Measurements from ENCODE around the gene RAD18.
A peak's percentile ranks its signal among the peaks of the same experiment; 100 is the strongest.

The RAD18 gene

DNA sequence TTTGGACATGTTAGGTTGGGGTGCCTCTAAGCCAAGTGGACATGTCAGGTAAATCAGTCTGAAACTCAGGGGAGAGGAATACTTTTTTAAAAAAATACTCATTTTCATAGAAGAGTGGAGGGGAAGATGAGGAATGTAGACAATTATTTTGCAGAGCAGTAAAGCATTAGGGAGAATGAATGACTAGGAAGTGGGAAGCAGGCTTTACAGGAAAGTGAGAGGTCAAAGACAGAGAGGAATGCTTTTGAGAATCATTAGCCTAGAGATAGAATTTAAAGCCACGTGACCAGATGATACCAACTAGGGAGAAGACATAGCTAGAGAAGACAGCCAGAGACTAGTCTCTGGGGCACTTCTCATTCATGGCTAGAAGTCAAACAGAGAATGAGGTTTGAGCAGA, 91.0 kb downstream of the RAD18 start:
- H3K36me3 Mint-ChIP-seq (ENCODE audit: low read depth) = peaks cover 8% of the 10 kb centered on the region
- H3K9me3 Mint-ChIP-seq = no peaks in the 10 kb centered on the region
- TF ChIP-seq, protein P1, sequence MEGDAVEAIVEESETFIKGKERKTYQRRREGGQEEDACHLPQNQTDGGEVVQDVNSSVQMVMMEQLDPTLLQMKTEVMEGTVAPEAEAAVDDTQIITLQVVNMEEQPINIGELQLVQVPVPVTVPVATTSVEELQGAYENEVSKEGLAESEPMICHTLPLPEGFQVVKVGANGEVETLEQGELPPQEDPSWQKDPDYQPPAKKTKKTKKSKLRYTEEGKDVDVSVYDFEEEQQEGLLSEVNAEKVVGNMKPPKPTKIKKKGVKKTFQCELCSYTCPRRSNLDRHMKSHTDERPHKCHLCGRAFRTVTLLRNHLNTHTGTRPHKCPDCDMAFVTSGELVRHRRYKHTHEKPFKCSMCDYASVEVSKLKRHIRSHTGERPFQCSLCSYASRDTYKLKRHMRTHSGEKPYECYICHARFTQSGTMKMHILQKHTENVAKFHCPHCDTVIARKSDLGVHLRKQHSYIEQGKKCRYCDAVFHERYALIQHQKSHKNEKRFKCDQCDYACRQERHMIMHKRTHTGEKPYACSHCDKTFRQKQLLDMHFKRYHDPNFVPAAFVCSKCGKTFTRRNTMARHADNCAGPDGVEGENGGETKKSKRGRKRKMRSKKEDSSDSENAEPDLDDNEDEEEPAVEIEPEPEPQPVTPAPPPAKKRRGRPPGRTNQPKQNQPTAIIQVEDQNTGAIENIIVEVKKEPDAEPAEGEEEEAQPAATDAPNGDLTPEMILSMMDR (IDR thresholded peaks at IDR 0.05) = no peak
- H3K27me3 Mint-ChIP-seq (ENCODE audit: low read depth, poor library complexity) = no peaks in the 10 kb centered on the region
- no peak overlapping the region for H3K4me3 Mint-ChIP-seq
- no peak for DNase-seq
- no peak overlapping the region for H3K27ac Mint-ChIP-seq
- H3K4me1 Mint-ChIP-seq = peaks cover 12% of the 10 kb centered on the region

DNA sequence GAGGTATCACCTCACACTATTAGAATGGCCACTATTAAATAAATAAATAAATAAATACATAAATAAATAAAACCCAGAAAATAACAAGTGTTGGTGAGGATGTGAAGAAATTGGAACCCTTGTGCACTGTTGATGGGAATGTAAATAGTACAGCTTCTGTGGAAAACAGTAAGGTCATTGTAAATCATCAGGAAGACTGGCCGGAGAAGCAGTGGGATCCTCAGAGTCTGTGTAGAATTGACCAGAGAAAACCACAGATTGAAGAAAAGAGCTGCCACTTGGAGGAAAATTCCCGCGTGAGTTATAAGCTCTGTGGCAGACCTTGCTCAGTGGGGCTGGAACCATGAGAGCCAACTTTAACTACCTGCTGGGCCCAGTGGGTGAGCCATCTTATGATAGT, 92.0 kb downstream of the RAD18 start:
- Mint-ChIP-seq H3K4me3 (no peak overlapping the region), H3K4me1 (peaks cover 12% of the 10 kb centered on the region), H3K27me3 (ENCODE audit: low read depth, poor library complexity) (no peaks in the 10 kb centered on the region), H3K9me3 (no peaks in the 10 kb centered on the region), H3K36me3 (ENCODE audit: low read depth) (no peaks in the 10 kb centered on the region), H3K27ac (no peak overlapping the region)
- TF ChIP-seq, protein P1 (IDR thresholded peaks at IDR 0.05) = no peak
- DNase-seq = no peak

DNA sequence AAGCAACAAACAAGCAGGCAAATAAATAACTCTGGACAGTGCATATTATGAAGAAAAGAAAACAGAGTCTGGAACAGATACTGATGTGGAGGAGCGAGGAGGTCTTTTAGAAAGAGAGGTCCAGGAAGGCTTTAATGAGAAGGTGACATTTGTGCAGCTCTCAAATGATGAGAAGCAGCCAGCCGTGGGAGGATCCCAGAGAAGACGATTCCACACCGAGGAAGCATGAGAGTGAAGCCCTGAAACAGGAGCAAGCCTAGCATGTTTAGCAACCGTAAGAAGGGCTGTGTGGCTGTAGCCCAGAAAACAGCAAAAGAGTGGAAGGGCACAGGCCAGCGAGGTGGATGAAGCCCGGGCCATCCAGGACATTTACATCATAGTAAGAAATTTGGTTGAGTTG, 93.1 kb downstream of the RAD18 start:
- Mint-ChIP-seq H3K27me3 (ENCODE audit: low read depth, poor library complexity) (no peaks in the 10 kb centered on the region), H3K27ac (peak overlapping the region; percentile 62), H3K4me3 (no peak overlapping the region), H3K36me3 (ENCODE audit: low read depth) (no peaks in the 10 kb centered on the region), H3K4me1 (peaks cover 12% of the 10 kb centered on the region), H3K9me3 (no peaks in the 10 kb centered on the region)
- DNase-seq = no peak
- TF ChIP-seq, protein P1 (IDR thresholded peaks at IDR 0.05) = no peak

DNA sequence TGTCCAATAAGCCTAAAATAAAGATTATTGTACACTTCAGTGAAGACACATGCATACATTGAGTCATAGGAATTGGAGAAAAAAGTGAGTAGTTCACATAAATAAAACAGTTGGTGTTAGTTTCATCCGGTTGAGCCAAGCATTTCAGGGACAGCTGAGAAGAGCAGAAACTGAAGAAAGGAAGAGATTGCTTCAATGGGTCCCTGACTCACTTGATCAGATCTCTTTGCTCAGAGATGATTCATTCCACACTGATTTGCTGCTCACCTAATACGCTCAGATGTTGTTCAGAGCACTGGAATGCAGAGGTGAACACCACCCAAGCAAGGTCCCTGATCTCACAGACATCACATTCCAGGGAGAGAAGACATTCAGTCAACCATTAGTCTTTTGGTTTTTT, 93.7 kb downstream of the RAD18 start:
- no peak for DNase-seq
- no peak overlapping the region for H3K4me3 Mint-ChIP-seq

DNA sequence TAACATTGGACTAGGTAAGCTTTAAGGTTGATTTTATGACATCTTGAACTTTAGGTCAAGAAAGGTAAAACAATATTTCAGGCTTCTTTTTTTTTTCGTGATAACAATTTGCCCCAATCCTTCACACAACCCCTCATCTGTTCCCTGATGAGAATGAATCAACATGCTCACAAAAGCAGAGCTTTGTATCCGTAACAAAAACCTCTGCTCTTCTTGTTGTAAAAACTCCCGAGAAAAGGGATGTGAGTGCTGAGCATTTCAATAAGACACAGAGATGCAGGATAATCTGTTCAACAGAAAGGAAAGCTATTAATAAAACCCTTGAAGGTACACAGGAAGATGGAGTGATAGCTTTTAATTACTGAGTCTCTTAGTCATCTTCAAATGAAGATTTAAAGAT, 94.3 kb downstream of the RAD18 start:
- TF ChIP-seq, protein P1 (IDR thresholded peaks at IDR 0.05) = no peak
- Mint-ChIP-seq H3K27me3 (ENCODE audit: low read depth, poor library complexity) (no peaks in the 10 kb centered on the region), H3K36me3 (ENCODE audit: low read depth) (no peaks in the 10 kb centered on the region), H3K9me3 (no peaks in the 10 kb centered on the region), H3K4me1 (peaks cover 18% of the 10 kb centered on the region), H3K27ac (no peak overlapping the region), H3K4me3 (no peak overlapping the region)
- DNase-seq = no peak

More for the DNA sequence above, 93.7 kb downstream of the RAD18 start:
- H3K4me1 Mint-ChIP-seq = peaks cover 15% of the 10 kb centered on the region
- no peaks in the 10 kb centered on the region for H3K9me3 Mint-ChIP-seq
- no peaks in the 10 kb centered on the region for H3K36me3 Mint-ChIP-seq (ENCODE audit: low read depth)
- peak overlapping the region; percentile 62 for H3K27ac Mint-ChIP-seq
- TF ChIP-seq, protein P1 (IDR thresholded peaks at IDR 0.05) = no peak
- no peaks in the 10 kb centered on the region for H3K27me3 Mint-ChIP-seq (ENCODE audit: low read depth, poor library complexity)

DNA sequence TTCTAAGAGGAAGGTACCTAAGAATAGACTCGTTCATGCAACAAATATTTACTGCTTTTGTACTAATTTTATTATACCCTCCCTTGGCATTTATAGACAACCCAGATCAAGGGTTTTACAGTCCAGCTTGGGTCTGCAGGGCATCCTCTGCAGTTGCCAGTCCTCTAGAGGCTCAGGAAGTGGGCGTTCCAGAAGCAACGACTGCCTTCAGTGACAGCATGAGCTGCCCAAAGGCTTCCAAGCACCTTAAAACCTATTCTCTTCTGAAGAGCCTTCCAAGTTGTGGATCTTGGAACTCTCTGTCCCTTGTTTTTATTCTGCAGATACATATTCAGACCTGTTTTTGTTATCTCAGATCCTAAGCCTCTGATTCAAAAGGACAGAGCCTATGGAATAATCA, 95.6 kb downstream of the RAD18 start:
- Mint-ChIP-seq H3K27me3 (ENCODE audit: low read depth, poor library complexity) (no peaks in the 10 kb centered on the region), H3K36me3 (ENCODE audit: low read depth) (no peaks in the 10 kb centered on the region), H3K4me1 (peaks cover 18% of the 10 kb centered on the region), H3K27ac (no peak overlapping the region), H3K9me3 (no peaks in the 10 kb centered on the region), H3K4me3 (no peak overlapping the region)
- TF ChIP-seq, protein P1 (IDR thresholded peaks at IDR 0.05) = no peak
- no peak for DNase-seq
